Calu3 (cell line): ENCODE data around the gene CHRNB1. TPM values are rescaled to one million over a fixed set of nuclear protein-coding genes. Genes with fewer than 3 reads are reported as not detected.

Experiments
- BruUV-seq: library from RNA; stranded (reverse); fragments of 400-500 nt; replicated peaks from 2 replicates; lab custom pipeline; 2021; lab: Mats Ljungman, UMichigan
- CTCF ChIA-PET: fragments of 300-600 bp; sonication (Branson Sonifier 250); formaldehyde crosslinking; loops from one replicate; lab custom pipeline; 2022; ENCODE audit warnings: antibody characterized with exemption; lab: Charles Lee
- DNase-seq: peaks from one replicate; pipeline ENCODE4 v3.0.0; 2022
- H3K27ac Mint-ChIP-seq: one replicate; pipeline ENCODE4 v1.8.0; 2022; ENCODE audit warnings: mixed read lengths; ENCODE audit not compliant: unreplicated experiment
- H3K27me3 Mint-ChIP-seq: one replicate; pipeline ENCODE4 v1.8.0; 2022; ENCODE audit warnings: mixed read lengths; ENCODE audit not compliant: unreplicated experiment
- H3K36me3 Mint-ChIP-seq: one replicate; pipeline ENCODE4 v1.8.0; 2022; ENCODE audit warnings: mild to moderate bottlenecking, moderate library complexity, mixed read lengths; ENCODE audit not compliant: insufficient read depth, unreplicated experiment
- H3K4me1 Mint-ChIP-seq: one replicate; pipeline ENCODE4 v1.8.0; 2022; ENCODE audit warnings: mild to moderate bottlenecking, low read depth, mixed read lengths; ENCODE audit not compliant: unreplicated experiment
- H3K4me3 Mint-ChIP-seq: one replicate; pipeline ENCODE4 v1.8.0; 2022; ENCODE audit warnings: mild to moderate bottlenecking, low read depth, moderate library complexity, mixed read lengths; ENCODE audit not compliant: unreplicated experiment
- H3K9me3 Mint-ChIP-seq: one replicate; pipeline ENCODE4 v1.8.0; 2022; ENCODE audit warnings: low read depth, mixed read lengths; ENCODE audit not compliant: unreplicated experiment
- CTCF ChIP-seq: fragments of 200-600 bp; IDR thresholded peaks from one replicate; pipeline ENCODE4 v1.8.0; 2022; ENCODE audit warnings: antibody characterized with exemption; ENCODE audit not compliant: unreplicated experiment
- intact Hi-C: fragments of 100-400 bp; cut with micrococcal nuclease; formaldehyde crosslinking; loops from one replicate; pipeline ENCODE4 v1.10.0; 2022; ENCODE audit not compliant: unreplicated experiment
- total RNA-seq: library from RNA; stranded (reverse); gene quantifications from 2 replicates; pipeline ENCODE4 v1.2.3, GENCODE V29; 2022

CHRNB1 gene
- total RNA-seq, 1 experiment from 2014 or later = 2.4 TPM

GRCh38 chr17:7426896-7427489 is 17.9 kb upstream of the CHRNB1 start:
- no peak overlapping the region for H3K4me3 Mint-ChIP-seq
- H3K27me3 Mint-ChIP-seq = no peaks in the 10 kb centered on the region
- no peak for TF ChIP-seq CTCF
- no peak overlapping the region for H3K27ac Mint-ChIP-seq
- H3K36me3 Mint-ChIP-seq = peaks cover 4% of the 10 kb centered on the region
- H3K9me3 Mint-ChIP-seq = no peaks in the 10 kb centered on the region
- intact Hi-C loops = no loop called here
- no peaks in the 10 kb centered on the region for H3K4me1 Mint-ChIP-seq
- no peak for DNase-seq
- CTCF ChIA-PET = no interaction called here
- no TSS peak for BruUV-seq

GRCh38 chr17:7427549-7427948 is 17.3 kb upstream of the CHRNB1 start:
- H3K27ac Mint-ChIP-seq = no peak overlapping the region
- intact Hi-C loops = no loop called here
- H3K9me3 Mint-ChIP-seq = no peaks in the 10 kb centered on the region
- H3K36me3 Mint-ChIP-seq = peaks cover 4% of the 10 kb centered on the region
- CTCF ChIA-PET = interaction anchor here (0.7 kb wide), 1 partner anchor 71 kb away, joined by 3 read pairs; no protein-coding TSS in a partner anchor
- TF ChIP-seq CTCF = no peak
- H3K4me1 Mint-ChIP-seq = no peaks in the 10 kb centered on the region
- BruUV-seq = no TSS peak
- no peak overlapping the region for H3K4me3 Mint-ChIP-seq
- DNase-seq = no peak
- no peaks in the 10 kb centered on the region for H3K27me3 Mint-ChIP-seq

- Mint-ChIP-seq H3K9me3 (no peaks in the 10 kb centered on the region), H3K36me3 (peaks cover 4% of the 10 kb centered on the region), H3K27me3 (no peaks in the 10 kb centered on the region), H3K27ac (no peak within 1 kb of the TSS), H3K4me3 (no peak within 1 kb of the TSS), H3K4me1 (no peaks in the 10 kb centered on the region)
- CTCF ChIA-PET = no interaction called here
- no peak for TF ChIP-seq CTCF
- BruUV-seq = no TSS peak
- intact Hi-C loops = no loop called here
- DNase-seq = no peak
Measured at GRCh38 chr17:7428557-7428956, 16.3 kb upstream of the CHRNB1 start, which contains the start of gene SPEM3. SPEM3 (plus strand) TSS chr17:7428857; CDS start chr17:7428903, 46 bp downstream.

GRCh38 chr17:7429722-7430121 is 15.1 kb upstream of the CHRNB1 start:
- Mint-ChIP-seq H3K9me3 (no peaks in the 10 kb centered on the region), H3K4me1 (no peaks in the 10 kb centered on the region), H3K27me3 (no peaks in the 10 kb centered on the region), H3K36me3 (peaks cover 4% of the 10 kb centered on the region), H3K4me3 (no peak overlapping the region), H3K27ac (no peak overlapping the region)
- no TSS peak for BruUV-seq
- intact Hi-C loops = no loop called here
- CTCF ChIA-PET = interaction anchor here (0.5 kb wide), 1 partner anchor 59 kb away, joined by 4 read pairs; no protein-coding TSS in a partner anchor
- DNase-seq = no peak
- no peak for TF ChIP-seq CTCF
